ENCODE data around the gene TAGAP.

TAGAP gene

GRCh38 chr6:159080217-159080976 is 35.6 kb upstream of the TAGAP start:
- no peaks in the 10 kb centered on the region for H3K4me1 ChIP-seq

GRCh38 chr6:159079367-159079766 is 34.6 kb upstream of the TAGAP start:
- H3K36me3 ChIP-seq (replicated peaks) = no peaks in the 10 kb centered on the region
- in situ Hi-C loops (cut with MboI; ENCODE audit: low sequenced_read_pairs) = no loop called here
- H3K4me3 ChIP-seq = no peak overlapping the region
- H3K27me3 ChIP-seq (ENCODE audit: low read depth) = peaks cover 3% of the 10 kb centered on the region; the same call in 1 of the 2 replicates
- DNase-seq (ENCODE audit: low spot score in 2 of 2) = no peak
- H3K9me3 ChIP-seq = no peaks in the 10 kb centered on the region
- H3K4me1 ChIP-seq = no peaks in the 10 kb centered on the region

More at GRCh38 chr6:159080217-159080976, 35.6 kb upstream of the TAGAP start:
- in situ Hi-C loops (cut with MboI; ENCODE audit: low sequenced_read_pairs) = no loop called here
- Histone ChIP-seq H3K27me3 (ENCODE audit: low read depth) (peaks cover 3% of the 10 kb centered on the region; the same call in 1 of the 2 replicates), H3K36me3 (replicated peaks) (no peaks in the 10 kb centered on the region), H3K9me3 (no peaks in the 10 kb centered on the region), H3K4me3 (no peak overlapping the region)
- no peak for DNase-seq (ENCODE audit: low spot score in 2 of 2)

GRCh38 chr6:159077123-159077522 is 32.3 kb upstream of the TAGAP start:
- H3K27me3 ChIP-seq (ENCODE audit: low read depth) = peaks cover 7% of the 10 kb centered on the region; the same call in 1 of the 2 replicates
- no peak for DNase-seq (ENCODE audit: low spot score in 2 of 2)
- no peaks in the 10 kb centered on the region for H3K4me1 ChIP-seq
- H3K36me3 ChIP-seq (replicated peaks) = no peaks in the 10 kb centered on the region
- no peaks in the 10 kb centered on the region for H3K9me3 ChIP-seq
- in situ Hi-C loops (cut with MboI; ENCODE audit: low sequenced_read_pairs) = no loop called here
- no peak overlapping the region for H3K4me3 ChIP-seq

- DNase-seq (ENCODE audit: low spot score in 2 of 2) = no peak
- no peak overlapping the region for H3K4me3 ChIP-seq
- H3K4me1 ChIP-seq = no peaks in the 10 kb centered on the region
- in situ Hi-C loops (cut with MboI; ENCODE audit: low sequenced_read_pairs) = no loop called here
- no peaks in the 10 kb centered on the region for H3K9me3 ChIP-seq
- no peaks in the 10 kb centered on the region for H3K36me3 ChIP-seq (replicated peaks)
- peaks cover 7% of the 10 kb centered on the region; the same call in 1 of the 2 replicates for H3K27me3 ChIP-seq (ENCODE audit: low read depth)
These were observed 30.9 kb upstream of the TAGAP start for GRCh38 chr6:159075506-159076228.

GRCh38 chr6:159074876-159075275 is 30.1 kb upstream of the TAGAP start:
- peaks cover 7% of the 10 kb centered on the region; the same call in 1 of the 2 replicates for H3K27me3 ChIP-seq (ENCODE audit: low read depth)
- no peak for DNase-seq (ENCODE audit: low spot score in 2 of 2)
- in situ Hi-C loops (cut with MboI; ENCODE audit: low sequenced_read_pairs) = no loop called here

GRCh38 chr6:159074120-159074684 is 29.4 kb upstream of the TAGAP start:
- Histone ChIP-seq H3K9me3 (no peaks in the 10 kb centered on the region), H3K4me1 (no peaks in the 10 kb centered on the region), H3K4me3 (no peak overlapping the region), H3K36me3 (replicated peaks) (no peaks in the 10 kb centered on the region), H3K27me3 (ENCODE audit: low read depth) (peaks cover 7% of the 10 kb centered on the region; the same call in 1 of the 2 replicates)
- in situ Hi-C loops (cut with MboI; ENCODE audit: low sequenced_read_pairs) = no loop called here
- peak in 1 of 2 experiments; percentile 21 for DNase-seq (ENCODE audit: low spot score in 2 of 2)

More at GRCh38 chr6:159074876-159075275, 30.1 kb upstream of the TAGAP start:
- no peaks in the 10 kb centered on the region for H3K9me3 ChIP-seq
- no peaks in the 10 kb centered on the region for H3K36me3 ChIP-seq (replicated peaks)
- no peaks in the 10 kb centered on the region for H3K4me1 ChIP-seq
- no peak overlapping the region for H3K4me3 ChIP-seq

- in situ Hi-C loops (cut with MboI; ENCODE audit: low sequenced_read_pairs) = no loop called here
- H3K4me1 ChIP-seq = no peaks in the 10 kb centered on the region
These were observed 27.3 kb upstream of the TAGAP start for GRCh38 chr6:159071843-159072769.

GRCh38 chr6:159068904-159069578 is 24.2 kb upstream of the TAGAP start:
- no peaks in the 10 kb centered on the region for H3K9me3 ChIP-seq
- no peak overlapping the region for H3K4me3 ChIP-seq
- no peaks in the 10 kb centered on the region for H3K4me1 ChIP-seq
- no peak for DNase-seq (ENCODE audit: low spot score in 2 of 2)
- in situ Hi-C loops (cut with MboI; ENCODE audit: low sequenced_read_pairs) = no loop called here
- no peaks in the 10 kb centered on the region for H3K36me3 ChIP-seq (replicated peaks)
- H3K27me3 ChIP-seq (ENCODE audit: low read depth) = peaks cover 4% of the 10 kb centered on the region

More at GRCh38 chr6:159071843-159072769, 27.3 kb upstream of the TAGAP start:
- DNase-seq (ENCODE audit: low spot score in 2 of 2) = no peak
- Histone ChIP-seq H3K27me3 (ENCODE audit: low read depth) (peaks cover 4% of the 10 kb centered on the region; the same call in 1 of the 2 replicates), H3K36me3 (replicated peaks) (no peaks in the 10 kb centered on the region), H3K9me3 (no peaks in the 10 kb centered on the region), H3K4me3 (no peak overlapping the region)

GRCh38 chr6:159067334-159067733 is 22.5 kb upstream of the TAGAP start:
- H3K4me1 ChIP-seq = no peaks in the 10 kb centered on the region
- H3K27me3 ChIP-seq (ENCODE audit: low read depth) = peaks cover 5% of the 10 kb centered on the region
- no peak for DNase-seq (ENCODE audit: low spot score in 2 of 2)
- in situ Hi-C loops (cut with MboI; ENCODE audit: low sequenced_read_pairs) = no loop called here
- H3K4me3 ChIP-seq = no peak overlapping the region
- no peaks in the 10 kb centered on the region for H3K9me3 ChIP-seq
- H3K36me3 ChIP-seq (replicated peaks) = no peaks in the 10 kb centered on the region

- in situ Hi-C loops (cut with MboI; ENCODE audit: low sequenced_read_pairs) = no loop called here
- no peaks in the 10 kb centered on the region for H3K36me3 ChIP-seq (replicated peaks)
- no peak overlapping the region for H3K4me3 ChIP-seq
- H3K9me3 ChIP-seq = no peaks in the 10 kb centered on the region
- no peak for DNase-seq (ENCODE audit: low spot score in 2 of 2)
- no peaks in the 10 kb centered on the region for H3K4me1 ChIP-seq
- peaks cover 3% of the 10 kb centered on the region for H3K27me3 ChIP-seq (ENCODE audit: low read depth)
These were observed 21.7 kb upstream of the TAGAP start for GRCh38 chr6:159066483-159066882.

GRCh38 chr6:159065759-159066329 is 21.1 kb upstream of the TAGAP start:
- no peaks in the 10 kb centered on the region for H3K4me1 ChIP-seq
- DNase-seq (ENCODE audit: low spot score in 2 of 2) = no peak
- H3K4me3 ChIP-seq = no peak overlapping the region
- peaks cover 3% of the 10 kb centered on the region for H3K27me3 ChIP-seq (ENCODE audit: low read depth)
- in situ Hi-C loops (cut with MboI; ENCODE audit: low sequenced_read_pairs) = no loop called here
- H3K9me3 ChIP-seq = no peaks in the 10 kb centered on the region
- H3K36me3 ChIP-seq (replicated peaks) = no peaks in the 10 kb centered on the region

GRCh38 chr6:159065091-159065490 is 20.3 kb upstream of the TAGAP start:
- Histone ChIP-seq H3K36me3 (replicated peaks) (no peaks in the 10 kb centered on the region), H3K9me3 (no peaks in the 10 kb centered on the region), H3K4me1 (no peaks in the 10 kb centered on the region), H3K4me3 (no peak overlapping the region), H3K27me3 (ENCODE audit: low read depth) (peaks cover 3% of the 10 kb centered on the region)
- DNase-seq (ENCODE audit: low spot score in 2 of 2) = no peak
- in situ Hi-C loops (cut with MboI; ENCODE audit: low sequenced_read_pairs) = no loop called here
